ENCODE results near the gene PTBP1. TPM values are rescaled to one million over a fixed set of nuclear protein-coding genes. Genes with fewer than 3 reads are reported as not detected.

PTBP1 gene
- total and polyA plus RNA-seq, 7 experiments from 2014 or later: 113 to 524 (median 322) TPM

DNA sequence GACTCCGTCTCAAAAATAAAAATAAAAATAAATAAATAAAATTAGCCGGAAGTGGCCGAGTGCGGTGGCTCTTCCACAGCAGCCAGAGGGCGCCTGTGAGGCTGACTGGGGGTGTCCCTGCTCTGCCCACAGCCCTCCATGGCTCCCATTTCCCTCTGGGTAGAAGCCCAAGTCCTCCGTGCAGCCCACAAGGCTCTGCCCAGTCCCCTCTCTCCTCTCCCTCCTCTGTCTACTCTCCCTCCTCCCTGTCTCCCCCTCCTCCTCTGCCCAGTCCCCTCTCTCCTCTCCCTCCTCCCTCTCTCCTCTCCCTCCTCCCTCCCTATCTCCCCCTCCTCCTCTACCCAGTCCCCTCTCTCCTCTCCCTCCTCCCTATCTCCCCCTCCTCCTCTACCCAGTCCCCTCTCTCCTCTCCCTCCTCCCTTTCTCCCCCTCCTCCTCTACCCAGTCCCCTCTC lies 25.9 kb upstream of the PTBP1 start:
- no peak for DNase-seq
- ChIA-PET CTCF (no interaction called here), POLR2A (interaction anchor here (1.0 kb wide), 1 partner anchor 162 kb away, joined by 3 read pairs; no protein-coding TSS in a partner anchor)
- Histone ChIP-seq H3K27me3 (ENCODE audit: control insufficient read depth in 2 of 2, insufficient read depth in 2 of 2, low read length in 2 of 2) (no peaks in the 10 kb centered on the region), H3K9me3 (ENCODE audit: control insufficient read depth in 2 of 3, low read length in 3 of 3) (no peaks in the 10 kb centered on the region), H3K27ac (ENCODE audit: low read depth, low read length) (no peak overlapping the region), H3K36me3 (ENCODE audit: control insufficient read depth in 2 of 3, insufficient read depth in 3 of 3, low read length in 3 of 3) (no peaks in the 10 kb centered on the region), H3K4me3 (ENCODE audit: low read length) (no peak overlapping the region), H3K4me1 (ENCODE audit: control insufficient read depth in 2 of 2, insufficient read depth in 2 of 2, low read length in 2 of 2) (no peaks in the 10 kb centered on the region)
- intact Hi-C loops (cut with micrococcal nuclease): loop anchor here (2.0 to 10.0 kb wide), 4 partner anchors 25 to 226 kb away; partner anchors contain the start of genes PTBP1 (in 1 of the 2) and WDR18 (in 1 of the 2)
- Mint-ChIP-seq H3K27me3 (peaks cover 0 to 8% (median 4%) of the 10 kb centered on the region in 5 donors), H3K36me3 (no peaks in the 10 kb centered on the region), H3K4me3 (no peak overlapping the region), H3K4me1 (peaks cover 0 to 4% (median 0%) of the 10 kb centered on the region in 7 donors), H3K27ac (no peak overlapping the region), H3K9me3 (no peaks in the 10 kb centered on the region)
- ATAC-seq: peak; percentile 67

DNA sequence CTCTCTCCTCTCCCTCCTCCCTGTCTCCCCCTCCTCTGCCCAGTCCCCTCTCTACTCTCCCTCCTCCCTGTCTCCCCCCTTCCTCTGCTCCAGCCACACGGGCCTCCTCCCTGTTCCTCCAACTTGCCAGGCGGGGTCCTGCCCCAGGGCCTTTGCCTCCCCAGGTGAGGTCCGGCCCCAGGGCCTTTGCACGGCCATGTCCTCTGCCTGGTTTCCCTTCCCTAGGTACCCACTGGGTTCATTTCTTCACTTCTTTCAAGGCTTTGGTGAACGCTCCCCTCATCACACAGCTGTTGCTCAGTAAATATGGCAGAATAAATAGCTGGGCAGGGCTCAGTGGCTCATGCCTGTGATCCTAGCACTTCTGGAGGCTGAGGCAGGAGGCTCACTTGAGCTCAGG lies 25.2 kb upstream of the PTBP1 start:
- peaks cover 0 to 4% (median 0%) of the 10 kb centered on the region in 7 donors for H3K4me1 Mint-ChIP-seq
- H3K9me3 ChIP-seq (ENCODE audit: control insufficient read depth in 2 of 3, low read length in 3 of 3): no peaks in the 10 kb centered on the region
- CTCF ChIA-PET: no interaction called here
- no peaks in the 10 kb centered on the region for H3K4me1 ChIP-seq (ENCODE audit: control insufficient read depth in 2 of 2, insufficient read depth in 2 of 2, low read length in 2 of 2)
- H3K27me3 Mint-ChIP-seq: peaks cover 0 to 8% (median 3%) of the 10 kb centered on the region in 5 donors
- peak overlapping the region in 2 of 9 donors; percentile 24 to 54 for H3K27ac Mint-ChIP-seq
- H3K27ac ChIP-seq (ENCODE audit: low read depth, low read length): no peak overlapping the region
- H3K9me3 Mint-ChIP-seq: no peaks in the 10 kb centered on the region
- POLR2A ChIA-PET: interaction anchor here (0.6 kb wide), 1 partner anchor 265 kb away, joined by 3 read pairs; no protein-coding TSS in a partner anchor
- H3K36me3 ChIP-seq (ENCODE audit: control insufficient read depth in 2 of 3, insufficient read depth in 3 of 3, low read length in 3 of 3): no peaks in the 10 kb centered on the region
- H3K27me3 ChIP-seq (ENCODE audit: control insufficient read depth in 2 of 2, insufficient read depth in 2 of 2, low read length in 2 of 2): no peaks in the 10 kb centered on the region
- no peaks in the 10 kb centered on the region for H3K36me3 Mint-ChIP-seq
- intact Hi-C loops (cut with micrococcal nuclease): loop anchor here (5.0 to 10.0 kb wide), 2 partner anchors 213 to 225 kb away; partner anchors contain the start of gene WDR18 (in 1 of the 2)
- no peak for ATAC-seq
- DNase-seq: no peak
- no peak overlapping the region for H3K4me3 ChIP-seq (ENCODE audit: low read length)
- H3K4me3 Mint-ChIP-seq: peak overlapping the region in 1 of 10 donors; percentile 33

DNA sequence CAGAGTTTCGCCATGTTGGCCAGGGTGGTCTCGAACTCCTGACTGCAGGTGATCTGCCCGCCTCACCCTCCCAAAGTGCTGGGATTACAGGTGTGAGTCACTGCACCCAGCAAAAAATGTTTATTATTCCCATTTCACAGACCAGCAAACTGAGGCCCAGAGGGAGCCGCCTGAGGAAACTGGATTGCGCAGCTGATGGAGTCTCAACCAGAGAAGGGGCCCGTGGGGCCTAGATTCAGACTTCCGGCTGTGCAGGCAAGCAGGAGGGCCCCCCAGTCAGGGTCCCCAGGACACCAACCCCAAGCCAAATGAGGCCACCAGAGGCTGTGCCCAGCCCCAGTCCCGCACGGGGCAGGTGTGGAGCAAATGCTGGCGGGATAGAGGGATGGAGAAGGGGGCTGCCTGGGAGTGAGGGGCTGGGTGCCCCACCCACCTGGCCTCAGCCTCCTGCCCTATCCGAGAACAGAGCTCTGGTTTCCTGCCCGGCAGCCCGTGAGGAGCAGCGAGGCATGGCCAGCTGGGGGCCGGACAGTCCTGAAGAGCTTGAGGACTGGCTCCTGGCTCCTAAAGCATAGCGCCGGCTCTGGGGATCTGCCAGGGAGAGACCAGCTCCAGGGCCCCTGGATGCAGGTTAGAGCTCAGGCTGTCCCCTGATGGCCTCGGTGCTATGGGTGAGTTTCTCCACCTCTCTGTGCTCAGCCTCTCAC lies 24.4 kb upstream of the PTBP1 start:
- intact Hi-C loops (cut with micrococcal nuclease): loop anchor here (5.0 to 10.0 kb wide), 2 partner anchors 212 to 224 kb away; partner anchors contain the start of gene WDR18 (in 1 of the 2)
- Mint-ChIP-seq H3K27me3 (peaks cover 0 to 8% (median 0%) of the 10 kb centered on the region in 5 donors), H3K4me3 (no peak overlapping the region), H3K27ac (no peak overlapping the region), H3K36me3 (no peaks in the 10 kb centered on the region), H3K4me1 (peaks cover 0 to 4% (median 0%) of the 10 kb centered on the region in 7 donors), H3K9me3 (no peaks in the 10 kb centered on the region)
- Histone ChIP-seq H3K36me3 (ENCODE audit: control insufficient read depth in 2 of 3, insufficient read depth in 3 of 3, low read length in 3 of 3) (no peaks in the 10 kb centered on the region), H3K27ac (ENCODE audit: low read depth, low read length) (no peak overlapping the region), H3K9me3 (ENCODE audit: control insufficient read depth in 2 of 3, low read length in 3 of 3) (no peaks in the 10 kb centered on the region), H3K4me3 (ENCODE audit: low read length) (no peak overlapping the region), H3K4me1 (ENCODE audit: control insufficient read depth in 2 of 2, insufficient read depth in 2 of 2, low read length in 2 of 2) (no peaks in the 10 kb centered on the region), H3K27me3 (ENCODE audit: control insufficient read depth in 2 of 2, insufficient read depth in 2 of 2, low read length in 2 of 2) (no peaks in the 10 kb centered on the region)
- ChIA-PET POLR2A (interaction anchor here (0.6 kb wide), 1 partner anchor 265 kb away, joined by 3 read pairs; no protein-coding TSS in a partner anchor), CTCF (interaction anchor here (1.0 kb wide), 1 partner anchor 91 kb away, joined by 3 read pairs; no protein-coding TSS in a partner anchor)
- DNase-seq: no peak
- ATAC-seq: no peak

DNA sequence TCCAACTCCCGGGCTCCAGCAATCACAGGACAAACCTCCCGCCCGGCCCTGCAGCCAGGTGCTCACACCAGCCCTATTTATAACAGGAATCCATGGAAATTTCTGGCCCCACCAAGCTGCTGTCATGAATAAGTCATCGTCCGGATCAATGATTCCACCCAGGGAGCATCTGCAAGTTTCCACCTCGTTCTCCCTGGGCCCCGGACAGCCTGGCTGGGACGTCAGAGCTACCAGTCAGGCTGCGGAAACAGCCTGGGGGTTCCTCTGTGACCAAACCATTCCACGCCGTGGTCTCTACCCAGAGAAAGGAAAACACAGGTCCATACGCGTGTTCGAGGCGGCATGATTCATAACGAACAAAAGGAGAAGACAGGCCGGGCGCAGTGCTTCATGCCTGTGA lies 20.7 kb upstream of the PTBP1 start:
- intact Hi-C loops (cut with micrococcal nuclease): loop anchor here in 1 of 2 donors (10.0 kb wide), 1 partner anchor 208 kb away; the partner anchor contains the start of gene WDR18

DNA sequence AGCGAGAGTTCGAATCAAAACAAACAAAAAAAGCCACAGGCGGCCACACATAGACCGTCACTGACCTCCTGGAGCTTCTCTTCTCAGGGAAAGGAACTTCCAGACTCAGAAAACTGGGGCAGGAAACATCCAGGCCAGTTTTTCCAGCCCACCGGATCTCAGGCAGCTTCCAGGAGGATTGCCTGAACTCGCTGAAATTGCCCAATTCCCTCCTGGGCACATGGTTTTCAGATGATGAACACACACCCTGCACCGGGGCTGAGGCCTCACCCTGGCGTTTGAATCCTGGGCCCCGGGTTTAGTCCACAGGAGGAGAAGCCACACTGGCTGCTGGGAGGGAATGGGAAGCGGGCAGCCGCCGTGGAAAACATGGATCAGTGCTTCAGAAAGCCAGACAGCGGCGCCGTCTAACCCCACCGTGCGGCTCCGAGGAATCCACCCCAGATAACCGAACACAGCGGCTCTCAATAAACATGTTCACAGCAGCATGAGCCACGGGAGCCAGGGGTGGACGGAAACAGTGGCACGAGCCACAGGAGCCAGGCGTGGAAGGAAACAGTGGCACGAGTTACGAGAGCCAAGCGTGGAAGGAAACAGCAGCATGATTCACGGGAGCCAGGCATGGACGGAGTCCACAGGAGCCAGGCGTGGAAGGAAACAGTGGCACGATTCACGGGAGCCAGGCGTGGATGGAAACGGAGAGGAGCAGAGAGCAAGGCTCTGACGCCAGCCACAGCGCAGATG lies 18.2 kb upstream of the PTBP1 start:
- intact Hi-C loops (cut with micrococcal nuclease): loop anchor here in 1 of 2 donors (10.0 kb wide), 1 partner anchor 206 kb away; the partner anchor contains the start of gene WDR18
- CTCF ChIA-PET: no interaction called here
- H3K27ac Mint-ChIP-seq: no peak overlapping the region
- Histone ChIP-seq H3K4me1 (ENCODE audit: control insufficient read depth in 2 of 2, insufficient read depth in 2 of 2, low read length in 2 of 2) (no peaks in the 10 kb centered on the region), H3K27me3 (ENCODE audit: control insufficient read depth in 2 of 2, insufficient read depth in 2 of 2, low read length in 2 of 2) (no peaks in the 10 kb centered on the region), H3K36me3 (ENCODE audit: control insufficient read depth in 2 of 3, insufficient read depth in 3 of 3, low read length in 3 of 3) (no peaks in the 10 kb centered on the region), H3K4me3 (ENCODE audit: low read length) (no peak overlapping the region), H3K9me3 (ENCODE audit: control insufficient read depth in 2 of 3, low read length in 3 of 3) (no peaks in the 10 kb centered on the region), H3K27ac (ENCODE audit: low read depth, low read length) (no peak overlapping the region)
- peaks cover 0 to 4% (median 0%) of the 10 kb centered on the region in 5 donors for H3K27me3 Mint-ChIP-seq
- POLR2A ChIA-PET: no interaction called here
- DNase-seq (no peak), ATAC-seq (no peak)
- no peak overlapping the region for H3K4me3 Mint-ChIP-seq
- peaks cover 0 to 2% (median 0%) of the 10 kb centered on the region in 11 donors for H3K9me3 Mint-ChIP-seq
- no peaks in the 10 kb centered on the region for H3K36me3 Mint-ChIP-seq
- H3K4me1 Mint-ChIP-seq: no peaks in the 10 kb centered on the region

More for the DNA sequence above, 20.7 kb upstream of the PTBP1 start:
- POLR2A ChIA-PET: no interaction called here
- Mint-ChIP-seq H3K4me1 (no peaks in the 10 kb centered on the region), H3K4me3 (no peak overlapping the region), H3K36me3 (no peaks in the 10 kb centered on the region), H3K27me3 (peaks cover 0 to 5% (median 0%) of the 10 kb centered on the region in 5 donors), H3K9me3 (peaks cover 0 to 2% (median 0%) of the 10 kb centered on the region in 11 donors), H3K27ac (no peak overlapping the region)
- H3K36me3 ChIP-seq (ENCODE audit: control insufficient read depth in 2 of 3, insufficient read depth in 3 of 3, low read length in 3 of 3): no peaks in the 10 kb centered on the region
- DNase-seq (no peak), ATAC-seq (no peak)
- no peaks in the 10 kb centered on the region for H3K9me3 ChIP-seq (ENCODE audit: control insufficient read depth in 2 of 3, low read length in 3 of 3)
- H3K27me3 ChIP-seq (ENCODE audit: control insufficient read depth in 2 of 2, insufficient read depth in 2 of 2, low read length in 2 of 2): no peaks in the 10 kb centered on the region
- CTCF ChIA-PET: no interaction called here
- H3K4me3 ChIP-seq (ENCODE audit: low read length): no peak overlapping the region
- no peaks in the 10 kb centered on the region for H3K4me1 ChIP-seq (ENCODE audit: control insufficient read depth in 2 of 2, insufficient read depth in 2 of 2, low read length in 2 of 2)
- H3K27ac ChIP-seq (ENCODE audit: low read depth, low read length): no peak overlapping the region

DNA sequence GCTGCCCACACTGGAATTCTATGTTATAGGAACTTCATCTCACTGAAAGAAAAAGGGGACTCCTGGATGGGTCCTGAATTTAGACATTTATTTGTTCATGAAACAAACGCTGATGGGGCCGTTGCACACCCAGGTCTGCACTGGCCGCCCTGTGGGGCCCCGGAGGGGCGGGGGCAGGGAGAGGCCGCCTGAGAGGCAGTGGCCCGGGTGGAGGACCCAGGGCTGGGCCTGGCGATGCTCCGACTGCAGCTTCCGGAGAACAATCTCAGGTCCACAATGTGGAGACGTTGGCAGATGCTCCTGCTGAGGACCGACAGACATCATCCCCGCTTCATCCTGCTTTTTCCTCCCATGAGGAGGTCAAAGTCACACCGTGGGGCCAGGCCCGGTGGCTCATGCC lies 16.3 kb upstream of the PTBP1 start:
- POLR2A ChIA-PET: no interaction called here
- ATAC-seq: no peak
- peaks cover 0 to 2% (median 0%) of the 10 kb centered on the region in 11 donors for H3K9me3 Mint-ChIP-seq

More for the DNA sequence above, 16.3 kb upstream of the PTBP1 start:
- Histone ChIP-seq H3K4me1 (ENCODE audit: control insufficient read depth in 2 of 2, insufficient read depth in 2 of 2, low read length in 2 of 2) (no peaks in the 10 kb centered on the region), H3K36me3 (ENCODE audit: control insufficient read depth in 2 of 3, insufficient read depth in 3 of 3, low read length in 3 of 3) (no peaks in the 10 kb centered on the region), H3K27me3 (ENCODE audit: control insufficient read depth in 2 of 2, insufficient read depth in 2 of 2, low read length in 2 of 2) (no peaks in the 10 kb centered on the region), H3K27ac (ENCODE audit: low read depth, low read length) (no peak overlapping the region), H3K9me3 (ENCODE audit: control insufficient read depth in 2 of 3, low read length in 3 of 3) (no peaks in the 10 kb centered on the region), H3K4me3 (ENCODE audit: low read length) (no peak overlapping the region)
- Mint-ChIP-seq H3K27ac (no peak overlapping the region), H3K36me3 (no peaks in the 10 kb centered on the region), H3K27me3 (peaks cover 0 to 4% (median 0%) of the 10 kb centered on the region in 5 donors), H3K4me1 (no peaks in the 10 kb centered on the region), H3K4me3 (no peak overlapping the region)
- CTCF ChIA-PET: no interaction called here
- DNase-seq: no peak
- intact Hi-C loops (cut with micrococcal nuclease): no loop called here
